Upper lobe of left lung (tissue), 6 donors: Measurements from ENCODE around the gene KRT6C. TPM values are rescaled to one million over a fixed set of nuclear protein-coding genes. Genes with fewer than 3 reads are reported as not detected.

Experiments used
- ATAC-seq, 2 donors: fragments of 200-7000 bp; cut with Tn5 transposase; one replicate each; pipeline ENCODE4 v1.9.1; 2022; ENCODE audit warnings: mild to moderate bottlenecking in 2 of 2, moderate library complexity in 2 of 2; ENCODE audit not compliant: low FRiP score in 2 of 2
- DNase-seq, 2 donors: peaks; one replicate each; pipeline ENCODE4 v3.0.0-alpha.2; 2019 to 2020
- H3K27ac ChIP-seq, 4 donors: fragments of 200-600 bp; sonication (generic); one replicate each; pipeline ENCODE4 v1.5.1; 2016 to 2019
- H3K27me3 ChIP-seq, 4 donors: fragments of 200-600 bp; sonication (generic); one replicate each; pipeline ENCODE4 v1.5.1; 2017 to 2019
- H3K36me3 ChIP-seq, 4 donors: fragments of 200-600 bp; sonication (generic); one replicate each; pipeline ENCODE4 v1.5.1; 2016 to 2019
- H3K4me1 ChIP-seq, 4 donors: fragments of 200-600 bp; sonication (generic); one replicate each; pipeline ENCODE4 v1.5.1; 2018 to 2019
- H3K4me3 ChIP-seq, 4 donors: fragments of 200-600 bp; sonication (generic); one replicate each; pipeline ENCODE4 v1.5.1; 2017 to 2019; ENCODE audit warnings: mild to moderate bottlenecking in 2 of 4, moderate library complexity in 1 of 4
- H3K9me3 ChIP-seq, 4 donors: fragments of 200-600 bp; sonication (generic); one replicate each; pipeline ENCODE4 v1.5.1; 2018 to 2019
- CTCF ChIP-seq, 6 experiments: fragments of 450-650 bp in 4 of 6; fragments of 200-600 bp in 2 of 6; sonication (generic) in 2 of 6; IDR thresholded peaks; one replicate each; pipeline ENCODE4 v1.5.1; 2016 to 2019; ENCODE audit warnings: antibody characterized with exemption in 6 of 6
- EP300 ChIP-seq, 4 donors: sonication (generic); formaldehyde crosslinking; IDR thresholded peaks; one replicate each; pipeline ENCODE4 v1.5.1; 2017; ENCODE audit warnings: antibody characterized with exemption in 4 of 4, control low read depth in 2 of 4
- POLR2A ChIP-seq, 4 donors: fragments of 450-650 bp; IDR thresholded peaks; one replicate each; pipeline ENCODE4 v1.5.1; 2016 to 2017; ENCODE audit warnings: antibody characterized with exemption in 4 of 4, mild to moderate bottlenecking in 2 of 4
- POLR2AphosphoS5 ChIP-seq, 2 donors: sonication (generic); formaldehyde crosslinking; IDR thresholded peaks; one replicate each; pipeline ENCODE4 v1.5.1; 2017; ENCODE audit warnings: antibody characterized with exemption in 2 of 2
- WGBS, 2 donors: methylation state at CpG; one replicate each; pipeline ENCODE4 v1.1.5; 2017 to 2018; 5-methylcytosine and 5-hydroxymethylcytosine counted together
- total RNA-seq, 6 donors: library from RNA; depleted of rRNA in 4 of 6; stranded (reverse); fragments of >200 nt in 4 of 6; gene quantifications; one replicate each; pipeline versions ENCODE4 v1.1.0 to v1.2.1, GENCODE V29; 2016 to 2021
- donor health status: DM: no; HTN: no; CAD: no; lungs with moderate emphysema.
- donor health status: DM: no; HTN: yes; CAD: no; lungs with severe emphysema.

KRT6C gene
- not detected for total RNA-seq

- WGBS, 2 donors: 72 to 75% methylated on average over 4 of the region's 4 CpGs
- Histone ChIP-seq H3K9me3 (no peaks in the 10 kb centered on the region), H3K4me1 (no peaks in the 10 kb centered on the region), H3K27ac (no peak within 1 kb of the TSS), H3K27me3 (no peaks in the 10 kb centered on the region), H3K36me3 (no peaks in the 10 kb centered on the region), H3K4me3 (no peak within 1 kb of the TSS)
- TF ChIP-seq CTCF (IDR thresholded peaks at IDR 0.05) (no peak), POLR2AphosphoS5 (IDR thresholded peaks at IDR 0.05) (no peak), EP300 (IDR thresholded peaks at IDR 0.05) (no peak), POLR2A (IDR thresholded peaks at IDR 0.05) (no peak)
- DNase-seq: no peak
- no peak for ATAC-seq
Observed at GRCh38 chr12:52473768-52474167, at the start of gene KRT6C. Gene KRT6C (minus strand): TSS chr12:52473805. CDS start chr12:52473737, 68 bp downstream.

GRCh38 chr12:52522346-52523011 is 48.9 kb upstream of the KRT6C start:
- H3K9me3 ChIP-seq: no peaks in the 10 kb centered on the region
- WGBS, 2 donors: 63 to 72% methylated on average over 10 of the region's 10 CpGs
- no peak for TF ChIP-seq POLR2A (IDR thresholded peaks at IDR 0.05)
- TF ChIP-seq CTCF (IDR thresholded peaks at IDR 0.05): no peak
- no peak for TF ChIP-seq POLR2AphosphoS5 (IDR thresholded peaks at IDR 0.05)
- no peak for TF ChIP-seq EP300 (IDR thresholded peaks at IDR 0.05)
- no peaks in the 10 kb centered on the region for H3K4me1 ChIP-seq
- DNase-seq (no peak), ATAC-seq (no peak)
- H3K27ac ChIP-seq: no peak overlapping the region
- H3K36me3 ChIP-seq: no peaks in the 10 kb centered on the region
- no peaks in the 10 kb centered on the region for H3K27me3 ChIP-seq
- H3K4me3 ChIP-seq: no peak overlapping the region

- Histone ChIP-seq H3K9me3 (no peaks in the 10 kb centered on the region), H3K27ac (no peak overlapping the region), H3K4me1 (no peaks in the 10 kb centered on the region), H3K27me3 (no peaks in the 10 kb centered on the region), H3K36me3 (no peaks in the 10 kb centered on the region), H3K4me3 (no peak overlapping the region)
- 69% methylated on average over 9 to 10 of the region's 10 CpGs for WGBS, 2 donors
- no peak for TF ChIP-seq POLR2A (IDR thresholded peaks at IDR 0.05)
- ATAC-seq (no peak), DNase-seq (no peak)
Observed at GRCh38 chr12:52521568-52522266, 48.1 kb upstream of the KRT6C start.

GRCh38 chr12:52521175-52521567 is 47.6 kb upstream of the KRT6C start:
- no peaks in the 10 kb centered on the region for H3K9me3 ChIP-seq
- no peaks in the 10 kb centered on the region for H3K36me3 ChIP-seq
- no peak overlapping the region for H3K4me3 ChIP-seq
- no peak overlapping the region for H3K27ac ChIP-seq
- no peaks in the 10 kb centered on the region for H3K27me3 ChIP-seq
- DNase-seq: no peak
- H3K4me1 ChIP-seq: no peaks in the 10 kb centered on the region
- TF ChIP-seq POLR2AphosphoS5 (IDR thresholded peaks at IDR 0.05): no peak
- ATAC-seq: no peak
- WGBS, 2 donors: 65 to 76% methylated on average over 4 to 10 of the region's 10 CpGs

- H3K27ac ChIP-seq: no peak within 1 kb of the TSS
- WGBS, 2 donors: 86 to 88% methylated on average over 18 to 29 of the region's 29 CpGs
- H3K27me3 ChIP-seq: peaks cover 0 to under 1% (median 0%) of the 10 kb centered on the region in 4 donors
- H3K36me3 ChIP-seq: no peaks in the 10 kb centered on the region
- no peak for TF ChIP-seq CTCF (IDR thresholded peaks at IDR 0.05)
- no peak for TF ChIP-seq EP300 (IDR thresholded peaks at IDR 0.05)
- no peak for TF ChIP-seq POLR2AphosphoS5 (IDR thresholded peaks at IDR 0.05)
- TF ChIP-seq POLR2A (IDR thresholded peaks at IDR 0.05): no peak
- no peaks in the 10 kb centered on the region for H3K9me3 ChIP-seq
- no peak for ATAC-seq
- H3K4me1 ChIP-seq: no peaks in the 10 kb centered on the region
- no peak for DNase-seq
- H3K4me3 ChIP-seq: no peak within 1 kb of the TSS
Observed at GRCh38 chr12:52519826-52520662, 46.4 kb upstream of the KRT6C start, which contains the start of gene KRT5. Gene KRT5 (minus strand): TSS chr12:52520394. CDS start chr12:52520296, 98 bp downstream.
